Bronchial epithelial cell (primary cell): Measurements from ENCODE around the gene RASSF6. TPM values are rescaled to one million over a fixed set of nuclear protein-coding genes. Genes with fewer than 3 reads are reported as not detected.
"Not testable (repeated sequence)": the region's sequence is repeated elsewhere in the genome, so short reads cannot be mapped to it uniquely, and the experiment has no call there.

Source experiments
- DNase-seq: peaks from one replicate; pipeline ENCODE4 v3.0.0-alpha.2; 2010; ENCODE audit warnings: low read depth
- FAIRE-seq: peaks from 2 replicates; lab custom pipeline; 2011; peaks lifted over from hg19 to GRCh38; lab: Jason Lieb, UNC
- H3K27me3 ChIP-seq: 2 replicates; pipeline ENCODE4 v1.5.1; 2011; ENCODE audit warnings: low read length; ENCODE audit not compliant: control insufficient read depth, insufficient read depth
- H3K36me3 ChIP-seq: 2 replicates; pipeline ENCODE4 v1.5.1; 2011; ENCODE audit warnings: low read length; ENCODE audit not compliant: control insufficient read depth, insufficient read depth
- H3K4me3 ChIP-seq: 2 replicates; pipeline ENCODE4 v1.5.1; 2011; ENCODE audit warnings: mild to moderate bottlenecking, low read depth, low read length, control low read depth
- total RNA-seq: library from RNA; depleted of rRNA; stranded (reverse); fragments of >200 nt; gene quantifications from 2 replicates; pipeline ENCODE4 v1.2.1, GENCODE V29; 2014
- TF ChIP-seq, protein P1 (sequence below): IDR thresholded peaks from 2 replicates; pipeline ENCODE4 v1.5.1; 2011; ENCODE audit warnings: mild to moderate bottlenecking, moderate library complexity, low read length, control low read depth, inconsistent platforms; ENCODE audit not compliant: insufficient read depth, severe bottlenecking

The RASSF6 gene
- total RNA-seq, 1 donor from 2014 or later, result 7.4 TPM

DNA sequence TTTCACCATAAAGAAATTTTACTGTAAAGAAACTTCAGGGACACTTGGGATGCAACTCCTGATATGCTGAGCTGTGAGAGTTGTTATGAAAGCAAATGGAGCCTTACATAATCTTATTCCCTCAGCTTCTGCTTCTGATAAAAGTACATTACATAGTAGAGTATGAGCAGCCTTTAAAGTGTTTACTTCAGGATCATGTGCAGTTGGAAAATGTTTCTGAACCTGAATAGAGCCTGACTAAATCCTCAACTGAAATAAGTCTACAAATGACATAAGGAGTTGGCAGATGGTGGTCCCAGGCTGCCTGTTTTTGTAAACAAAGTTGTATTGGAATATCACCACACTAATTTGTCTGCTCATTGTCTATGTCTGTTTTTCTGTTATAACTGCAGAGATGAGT lies 19.3 kb downstream of the RASSF6 start:
- DNase-seq (no peak), FAIRE-seq (no peak)
- H3K36me3 ChIP-seq, result peaks cover 1% of the 10 kb centered on the region
- H3K4me3 ChIP-seq, result no peak overlapping the region
- no peaks in the 10 kb centered on the region for H3K27me3 ChIP-seq
- TF ChIP-seq, protein P1, sequence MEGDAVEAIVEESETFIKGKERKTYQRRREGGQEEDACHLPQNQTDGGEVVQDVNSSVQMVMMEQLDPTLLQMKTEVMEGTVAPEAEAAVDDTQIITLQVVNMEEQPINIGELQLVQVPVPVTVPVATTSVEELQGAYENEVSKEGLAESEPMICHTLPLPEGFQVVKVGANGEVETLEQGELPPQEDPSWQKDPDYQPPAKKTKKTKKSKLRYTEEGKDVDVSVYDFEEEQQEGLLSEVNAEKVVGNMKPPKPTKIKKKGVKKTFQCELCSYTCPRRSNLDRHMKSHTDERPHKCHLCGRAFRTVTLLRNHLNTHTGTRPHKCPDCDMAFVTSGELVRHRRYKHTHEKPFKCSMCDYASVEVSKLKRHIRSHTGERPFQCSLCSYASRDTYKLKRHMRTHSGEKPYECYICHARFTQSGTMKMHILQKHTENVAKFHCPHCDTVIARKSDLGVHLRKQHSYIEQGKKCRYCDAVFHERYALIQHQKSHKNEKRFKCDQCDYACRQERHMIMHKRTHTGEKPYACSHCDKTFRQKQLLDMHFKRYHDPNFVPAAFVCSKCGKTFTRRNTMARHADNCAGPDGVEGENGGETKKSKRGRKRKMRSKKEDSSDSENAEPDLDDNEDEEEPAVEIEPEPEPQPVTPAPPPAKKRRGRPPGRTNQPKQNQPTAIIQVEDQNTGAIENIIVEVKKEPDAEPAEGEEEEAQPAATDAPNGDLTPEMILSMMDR, result no peak

DNA sequence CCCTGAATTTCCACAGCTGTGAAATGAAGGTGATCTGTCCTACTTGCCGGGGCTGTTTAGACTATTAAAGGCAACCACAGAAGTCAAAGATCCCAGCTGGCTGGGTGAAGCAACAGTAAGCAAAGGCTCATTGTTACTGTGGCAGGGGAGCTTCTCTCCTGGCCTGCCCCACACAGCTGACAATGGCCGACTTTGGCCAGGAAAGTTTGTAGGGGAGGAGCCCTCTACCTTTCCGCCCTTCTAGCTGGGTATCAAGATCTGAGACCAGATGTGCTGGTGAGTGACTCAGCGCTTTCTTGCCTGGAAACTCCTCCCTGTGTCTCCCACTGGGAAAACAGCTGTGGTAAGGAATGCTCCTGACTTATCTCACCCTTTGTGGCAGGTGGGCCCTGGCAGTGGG lies 21.1 kb downstream of the RASSF6 start:
- Histone ChIP-seq H3K4me3 (no peak overlapping the region), H3K36me3 (no peaks in the 10 kb centered on the region), H3K27me3 (no peaks in the 10 kb centered on the region)
- DNase-seq, result peak; percentile 86
- TF ChIP-seq, protein P1, result no peak
- peak; percentile 85 for FAIRE-seq

DNA sequence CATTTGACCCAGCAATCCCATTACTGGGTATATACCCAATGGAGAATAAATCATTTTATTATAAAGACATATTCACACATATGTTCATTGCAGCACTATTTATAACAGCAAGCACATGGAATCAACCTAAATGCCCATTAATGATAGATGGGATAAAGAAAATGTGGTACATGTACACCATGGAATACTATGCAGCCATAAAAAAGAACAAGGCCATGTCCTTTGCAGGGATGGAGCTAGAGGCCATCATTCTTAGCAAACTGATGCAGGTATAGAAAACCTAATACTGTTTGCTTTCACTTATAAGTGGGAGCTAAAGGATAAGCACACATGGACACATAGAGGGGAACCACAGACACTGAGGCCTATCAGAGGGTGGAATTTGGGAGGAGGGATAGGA lies 22.6 kb downstream of the RASSF6 start:
- no peak overlapping the region for H3K4me3 ChIP-seq
- FAIRE-seq, result no peak
- no peaks in the 10 kb centered on the region for H3K27me3 ChIP-seq
- peaks cover 5% of the 10 kb centered on the region for H3K36me3 ChIP-seq
- no peak for DNase-seq
- TF ChIP-seq, protein P1, result no peak

DNA sequence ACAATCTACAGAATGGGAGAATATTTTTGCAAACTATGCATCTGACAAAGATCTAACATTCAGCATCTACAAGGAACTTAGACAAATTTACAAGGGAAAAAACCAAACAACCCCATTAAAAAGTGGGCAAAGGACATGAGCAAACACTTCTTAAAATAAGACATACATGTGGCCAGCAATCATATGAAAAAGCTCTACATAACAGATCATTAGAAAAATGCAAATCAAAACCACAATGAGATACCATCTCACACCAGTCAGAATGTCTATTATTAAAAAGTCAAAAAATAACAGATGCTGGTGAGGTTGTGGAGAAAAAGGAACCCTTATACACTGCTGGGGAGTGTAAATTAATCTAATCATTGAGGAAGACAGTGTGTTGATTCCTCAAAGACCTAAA lies 23.1 kb downstream of the RASSF6 start:
- FAIRE-seq, H3K36me3 ChIP-seq, DNase-seq, H3K4me3 ChIP-seq, H3K27me3 ChIP-seq: not testable (repeated sequence)

DNA sequence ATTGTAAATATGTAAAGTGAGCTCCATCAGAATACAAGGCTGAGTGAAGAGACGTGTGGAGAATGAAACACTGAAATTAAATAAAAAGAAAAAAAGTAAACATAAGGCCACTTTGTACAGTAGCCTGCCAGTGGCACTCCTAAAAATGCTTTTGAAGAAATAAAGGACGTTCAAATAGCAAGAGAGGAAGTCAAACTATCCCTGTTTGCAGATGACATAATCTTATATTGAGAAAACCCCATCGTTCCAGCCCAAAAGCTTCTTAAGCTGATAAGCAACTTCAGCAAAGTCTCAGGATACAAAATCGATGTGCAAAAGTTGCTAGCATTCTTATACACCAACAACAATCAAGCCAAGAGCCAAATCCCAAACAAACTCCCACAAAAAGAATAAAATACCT lies 24.2 kb downstream of the RASSF6 start:
- Histone ChIP-seq H3K36me3 (peaks cover 7% of the 10 kb centered on the region), H3K27me3 (no peaks in the 10 kb centered on the region), H3K4me3 (no peak overlapping the region)
- TF ChIP-seq, protein P1, result no peak
- DNase-seq, result no peak
- no peak for FAIRE-seq

DNA sequence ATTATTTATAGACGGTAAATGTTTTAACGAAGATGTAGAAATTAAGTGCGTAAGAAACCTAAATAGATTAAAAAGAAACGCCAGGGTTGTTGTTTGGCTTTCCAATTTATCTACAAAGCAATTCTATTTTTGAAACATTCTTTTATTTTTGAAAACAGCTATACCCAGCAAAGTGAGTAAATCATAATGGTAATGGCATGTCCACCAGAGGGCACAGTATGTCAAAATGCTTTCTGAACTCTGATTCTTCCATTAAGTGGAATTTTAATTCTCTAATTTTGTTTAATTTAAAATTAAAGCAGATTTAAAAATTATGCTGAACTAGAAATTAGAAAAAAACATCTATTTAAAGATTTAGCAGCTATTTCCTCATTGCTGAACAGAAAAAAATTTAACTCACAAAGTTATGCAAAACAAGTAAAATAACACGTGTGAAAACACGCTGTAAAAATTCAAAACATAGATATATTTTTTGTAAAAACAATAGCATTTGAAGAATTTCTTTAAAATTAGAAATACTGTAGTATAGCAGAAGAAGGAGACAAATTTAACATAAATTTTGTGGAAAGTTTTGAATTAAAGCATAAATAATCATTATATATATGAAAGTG lies 26.5 kb downstream of the RASSF6 start:
- no peaks in the 10 kb centered on the region for H3K27me3 ChIP-seq
- TF ChIP-seq, protein P1, result peak; percentile 38
- no peak overlapping the region for H3K4me3 ChIP-seq
- no peak for DNase-seq
- FAIRE-seq, result no peak
- H3K36me3 ChIP-seq, result peaks cover 7% of the 10 kb centered on the region
